Measurements from ENCODE around the gene CADM2.
"Not testable (repeated sequence)": the region's sequence is repeated elsewhere in the genome, so short reads cannot be mapped to it uniquely, and the experiment has no call there.

CADM2 gene

DNA sequence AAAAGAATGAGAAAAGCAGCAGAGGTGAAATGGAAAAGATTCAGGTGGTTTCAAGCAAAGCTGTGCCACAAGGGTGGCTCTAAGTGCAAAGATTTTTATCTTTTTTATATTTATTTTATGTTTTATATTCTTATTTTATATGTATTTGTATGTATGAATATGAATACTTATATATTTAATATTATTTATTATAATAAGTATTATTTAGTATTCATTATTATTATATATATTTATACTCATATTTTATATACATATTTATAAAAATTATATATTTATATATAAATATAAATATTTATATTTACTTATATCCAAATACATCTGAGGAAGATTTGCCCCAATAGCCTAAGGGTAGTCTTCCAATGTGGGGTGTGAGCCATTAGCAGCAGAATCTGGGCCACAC is 1002.0 kb downstream of the CADM2 start:
- DNase-seq (ENCODE audit: low spot score), result no peak

- DNase-seq (ENCODE audit: low spot score), result no peak
These were observed 1019.0 kb downstream of the CADM2 start for GRCh38 chr3:85977615-85978338.

- DNase-seq (ENCODE audit: low spot score), result no peak
These were observed 1020.2 kb downstream of the CADM2 start for GRCh38 chr3:85979034-85979433.

GRCh38 chr3:85989581-85989980 is 1030.8 kb downstream of the CADM2 start:
- DNase-seq (ENCODE audit: low spot score), result not testable (repeated sequence)

GRCh38 chr3:86029590-86029989 is 1070.8 kb downstream of the CADM2 start:
- no peak for DNase-seq (ENCODE audit: low spot score)

DNA sequence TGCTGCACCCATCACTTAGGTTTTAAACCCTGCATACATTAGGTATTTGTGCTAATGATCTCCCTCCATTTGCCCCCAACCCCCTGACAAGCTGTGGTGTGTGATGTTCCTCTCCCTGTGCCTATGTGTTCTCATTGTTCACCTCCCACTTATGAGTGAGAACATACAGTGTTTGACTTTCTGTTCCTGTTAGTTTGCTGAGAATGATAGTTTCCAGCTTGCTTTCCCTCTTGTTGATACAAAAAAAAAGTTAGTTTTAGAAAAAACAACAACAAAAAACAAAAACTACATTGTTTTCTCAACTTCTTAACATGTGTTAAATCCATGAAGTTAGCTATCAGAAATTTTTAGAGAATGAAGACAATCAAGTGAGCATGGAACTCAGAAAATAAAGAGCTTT is 1079.1 kb downstream of the CADM2 start:
- DNase-seq (ENCODE audit: low spot score), result no peak

DNA sequence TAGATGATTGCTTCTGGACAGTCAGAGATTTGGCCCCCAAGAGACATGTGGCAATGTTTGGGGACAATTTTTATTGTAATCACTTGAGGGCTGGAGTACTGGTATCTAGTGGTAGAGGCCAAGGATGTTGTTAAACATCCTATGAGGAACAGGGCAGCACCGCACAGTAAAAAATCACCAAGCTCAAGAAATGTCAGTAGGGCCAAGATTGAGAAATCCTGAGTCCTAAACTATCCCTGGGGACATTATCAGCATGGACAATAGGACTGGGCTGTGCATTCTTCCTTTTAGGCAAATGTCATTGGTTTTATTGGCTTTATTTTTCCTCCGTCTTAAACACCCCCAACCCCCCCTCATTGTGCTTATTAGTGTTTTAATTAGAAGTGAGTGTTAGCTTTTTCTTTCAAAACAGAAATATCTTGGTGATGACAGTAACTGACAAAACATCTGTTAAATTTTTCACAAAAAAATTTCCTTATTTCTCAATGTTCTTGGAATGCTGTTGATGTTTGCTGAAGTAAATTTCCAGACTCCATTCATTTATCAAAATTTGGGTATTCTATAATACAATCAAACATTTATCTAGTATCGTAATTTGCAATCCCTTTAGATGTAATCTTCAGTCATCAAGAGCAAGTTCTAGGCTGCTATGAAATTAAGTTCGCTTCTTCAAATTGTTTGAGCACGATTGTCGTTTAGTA is 1087.8 kb downstream of the CADM2 start:
- no peak for DNase-seq (ENCODE audit: low spot score)

GRCh38 chr3:86047161-86047560 is 1088.4 kb downstream of the CADM2 start:
- DNase-seq (ENCODE audit: low spot score), result no peak

GRCh38 chr3:86051058-86051457 is 1092.3 kb downstream of the CADM2 start:
- no peak for DNase-seq (ENCODE audit: low spot score)

- no peak for DNase-seq (ENCODE audit: low spot score)
These were observed 1097.2 kb downstream of the CADM2 start for GRCh38 chr3:86056032-86056431.

DNA sequence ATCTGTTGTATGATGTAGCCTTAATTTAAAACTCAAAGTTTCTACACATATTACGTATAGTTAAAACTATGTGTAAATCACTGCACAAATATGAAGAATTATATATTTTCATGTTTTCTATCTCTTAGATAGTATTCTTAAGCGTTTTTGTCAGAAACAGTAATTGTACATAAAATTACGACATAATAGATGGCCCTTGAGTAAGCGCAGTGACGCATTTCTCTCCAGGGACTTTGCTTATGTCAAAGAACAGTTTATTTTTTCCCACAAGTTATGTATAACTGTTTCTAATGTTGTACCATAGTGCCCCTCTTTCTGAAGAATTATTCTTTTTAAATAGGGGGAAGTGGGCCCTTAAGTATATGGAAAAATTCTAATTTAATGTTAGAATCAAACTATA is 1098.2 kb downstream of the CADM2 start:
- DNase-seq (ENCODE audit: low spot score), result no peak

- no peak for DNase-seq (ENCODE audit: low spot score)
These were observed 1115.0 kb downstream of the CADM2 start for GRCh38 chr3:86073799-86074198.

DNA sequence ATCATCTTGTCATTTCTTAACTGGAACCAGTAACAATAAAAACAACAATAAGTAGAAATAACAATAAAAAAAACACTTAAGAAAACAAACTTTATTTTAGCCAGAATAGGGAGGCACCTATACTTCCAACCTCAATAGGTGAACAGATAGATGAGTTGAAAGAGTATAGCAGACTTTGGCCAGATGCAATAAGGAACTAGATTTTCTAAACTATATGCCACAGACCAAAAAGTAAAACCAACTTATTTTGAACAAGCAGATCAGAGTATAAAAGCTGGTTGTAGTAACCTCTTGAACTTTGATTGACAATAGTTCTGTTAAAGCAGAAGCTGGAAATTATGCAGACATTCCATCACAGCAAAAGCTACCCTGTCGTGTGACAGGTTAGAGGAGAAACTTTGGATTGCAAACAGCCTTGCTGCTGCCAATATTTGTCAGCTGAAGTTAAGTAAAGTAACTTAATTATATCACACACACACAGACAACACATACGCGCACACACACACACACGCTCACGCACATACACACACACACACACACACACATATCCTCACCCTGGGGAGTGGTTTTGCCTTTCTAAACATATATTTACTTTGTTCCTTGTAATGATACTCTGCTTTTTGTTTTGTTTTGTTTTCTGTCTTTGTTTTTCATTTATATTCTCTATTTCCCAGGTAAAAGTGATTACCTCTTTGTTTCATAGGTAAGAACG is 1128.5 kb downstream of the CADM2 start:
- no peak for DNase-seq (ENCODE audit: low spot score)

DNA sequence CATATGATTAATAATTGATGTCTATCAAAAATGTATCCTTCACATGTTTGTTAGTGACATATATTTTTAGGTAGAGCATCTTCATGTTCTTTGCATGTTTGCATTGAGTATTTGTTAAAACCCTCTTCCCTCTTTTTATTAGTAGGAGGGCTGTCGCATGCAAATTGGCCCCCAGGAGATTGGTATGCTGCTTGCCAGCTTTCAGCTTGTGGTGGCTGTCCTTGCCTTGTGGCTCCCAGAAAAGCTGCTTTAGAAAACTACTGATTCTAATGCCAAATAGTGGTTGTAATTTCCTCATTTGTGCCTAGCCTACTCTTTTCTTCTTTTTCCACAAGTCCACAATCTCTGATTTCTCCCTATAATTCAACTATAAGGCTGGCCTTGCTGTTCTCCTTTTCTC is 1145.4 kb downstream of the CADM2 start:
- no peak for DNase-seq (ENCODE audit: low spot score)

- no peak for DNase-seq (ENCODE audit: low spot score)
These were observed 1150.6 kb downstream of the CADM2 start for GRCh38 chr3:86109434-86109833.

Data from activated CD4-positive, alpha-beta T cell treated with anti-CD3 and anti-CD28 coated beads, Interleukin-2, Interleukin-4, amounts not matched to agents 100 ng/mL and 50 ng/mL, durations not matched to agents 16 hours and 8 hours (primary cell).